IMR-90 (cell line): ENCODE measurements around the gene KLF7. TPM values are rescaled to one million over a fixed set of nuclear protein-coding genes. Genes with fewer than 3 reads are reported as not detected.

Source experiments
- ATAC-seq: fragments of 200-7000 bp; cut with Tn5 transposase; 2 replicates; pipeline ENCODE4 v1.9.1; 2020; ENCODE audit warnings: low read depth, mild to moderate bottlenecking, moderate library complexity
- BruUV-seq: library from RNA; stranded (reverse); fragments of 400-500 nt; replicated peaks from 2 replicates; lab custom pipeline; 2021; lab: Mats Ljungman, UMichigan
- CTCF ChIA-PET: fragments of 300-600 bp; formaldehyde crosslinking; extraction: SDS; loops from one replicate; lab custom pipeline; 2021; ENCODE audit warnings: antibody characterized with exemption; lab: Yijun Ruan, JAX
- POLR2A ChIA-PET: fragments of 300-600 bp; sonication (Branson Sonifier 250); formaldehyde crosslinking; loops from one replicate; lab custom pipeline; 2022; ENCODE audit warnings: antibody characterized with exemption; ENCODE audit not compliant: unreplicated experiment; lab: Charles Lee
- DNase-seq: peaks from one replicate; pipeline ENCODE4 v3.0.0; 2013
- H2AFZ ChIP-seq: replicated peaks from 2 replicates; pipeline ENCODE3; 2013; ENCODE audit warnings: low read length, mild to moderate bottlenecking; ENCODE audit not compliant: poor library complexity
- H2AK5ac ChIP-seq: 2 replicates; pipeline ENCODE4 v1.6.1; 2013; ENCODE audit warnings: low read depth, low read length, inconsistent platforms
- H2AK9ac ChIP-seq: replicated peaks from 2 replicates; pipeline ENCODE3; 2013; ENCODE audit warnings: mild to moderate bottlenecking, low read depth, low read length, moderate library complexity; ENCODE audit not compliant: poor library complexity
- H2BK120ac ChIP-seq: 2 replicates; pipeline ENCODE4 v1.6.1; 2013; ENCODE audit warnings: low read depth, low read length, inconsistent platforms
- H2BK15ac ChIP-seq: 3 replicates; pipeline ENCODE4 v1.6.1; 2013; ENCODE audit warnings: low read depth, low read length, inconsistent platforms
- H2BK20ac ChIP-seq: 2 replicates; pipeline ENCODE4 v1.6.1; 2013; ENCODE audit warnings: low read depth, mild to moderate bottlenecking, inconsistent platforms, low read length, moderate library complexity
- H2BK5ac ChIP-seq: 2 replicates; pipeline ENCODE4 v1.6.1; 2013; ENCODE audit warnings: mild to moderate bottlenecking, low read depth, low read length, inconsistent platforms; ENCODE audit not compliant: poor library complexity, severe bottlenecking
- H3K14ac ChIP-seq: replicated peaks from 2 replicates; pipeline ENCODE4 v1.6.1; 2013; ENCODE audit warnings: low read depth, low read length, inconsistent platforms
- H3K18ac ChIP-seq: 2 replicates; pipeline ENCODE4 v1.6.1; 2013; ENCODE audit warnings: low read depth, low read length, control low read depth
- H3K23ac ChIP-seq: 2 replicates; pipeline ENCODE4 v1.6.1; 2013; ENCODE audit warnings: low read depth, low read length, inconsistent platforms
- H3K27ac ChIP-seq: 2 replicates; pipeline ENCODE4 v1.5.1; 2013; ENCODE audit warnings: mild to moderate bottlenecking, control low read depth, low read length; ENCODE audit not compliant: insufficient read depth
- H3K27me3 ChIP-seq: 2 replicates; pipeline ENCODE4 v1.6.1; 2013; ENCODE audit warnings: low read length; ENCODE audit not compliant: control insufficient read depth, insufficient read depth
- H3K36me3 ChIP-seq: 2 replicates; pipeline ENCODE4 v1.6.1; 2013; ENCODE audit warnings: low read length, mixed read lengths; ENCODE audit not compliant: control insufficient read depth, insufficient read depth
- H3K4ac ChIP-seq: 2 replicates; pipeline ENCODE4 v1.6.1; 2013; ENCODE audit warnings: low read depth, low read length, inconsistent platforms
- H3K4me1 ChIP-seq: 2 replicates; pipeline ENCODE4 v1.6.1; 2013; ENCODE audit warnings: low read length, mixed read lengths; ENCODE audit not compliant: control insufficient read depth, insufficient read depth
- H3K4me2 ChIP-seq: 2 replicates; pipeline ENCODE4 v1.6.1; 2013; ENCODE audit warnings: low read depth, mild to moderate bottlenecking, control low read depth, low read length, moderate library complexity
- H3K4me3 ChIP-seq: 2 replicates; pipeline ENCODE4 v1.5.1; 2013; ENCODE audit warnings: low read depth, mild to moderate bottlenecking, control low read depth, low read length, moderate library complexity; ENCODE audit not compliant: insufficient read depth
- H3K56ac ChIP-seq: 2 replicates; pipeline ENCODE4 v1.6.1; 2013; ENCODE audit warnings: low read length, inconsistent platforms; ENCODE audit not compliant: insufficient read depth; ENCODE audit errors: extremely low read depth
- H3K79me1 ChIP-seq, 2 experiments: 2 replicates each; pipeline ENCODE4 v1.6.1; 2013; ENCODE audit warnings: low read length in 2 of 2, inconsistent platforms in 1 of 2, low read depth in 1 of 2
- H3K9ac ChIP-seq: 2 replicates; pipeline ENCODE4 v1.6.1; 2013; ENCODE audit warnings: low read depth, low read length, control low read depth
- H3K9me1 ChIP-seq: 2 replicates; pipeline ENCODE4 v1.6.1; 2013; ENCODE audit warnings: low read length, inconsistent platforms; ENCODE audit not compliant: insufficient read depth
- H3K9me3 ChIP-seq: 2 replicates; pipeline ENCODE4 v1.6.1; 2013; ENCODE audit warnings: low read length; ENCODE audit not compliant: control insufficient read depth, insufficient read depth
- H4K20me1 ChIP-seq: 2 replicates; pipeline ENCODE4 v1.6.1; 2013; ENCODE audit warnings: low read length, inconsistent platforms; ENCODE audit not compliant: insufficient read depth
- H4K5ac ChIP-seq: 2 replicates; pipeline ENCODE4 v1.6.1; 2013; ENCODE audit warnings: mild to moderate bottlenecking, low read depth, low read length, control low read depth
- H4K8ac ChIP-seq, 2 experiments: 2 replicates each; pipeline ENCODE4 v1.6.1; 2013; ENCODE audit warnings: low read depth in 2 of 2, low read length in 2 of 2, control low read depth in 1 of 2, inconsistent platforms in 1 of 2
- H4K91ac ChIP-seq: 2 replicates; pipeline ENCODE4 v1.6.1; 2013; ENCODE audit warnings: low read depth, low read length, inconsistent platforms; ENCODE audit not compliant: insufficient read depth
- CEBPB ChIP-seq: IDR thresholded peaks from 2 replicates; pipeline ENCODE4 v1.6.1; 2012; ENCODE audit warnings: low read depth, low read length, improper control_type of control experiment
- FOS ChIP-seq: fragments of 150-350 bp; IDR thresholded peaks from 2 replicates; pipeline ENCODE4 v1.6.1; 2016; ENCODE audit warnings: low read depth, low read length
- NFE2L2 ChIP-seq: fragments of 150-350 bp; IDR thresholded peaks from 2 replicates; pipeline ENCODE4 v1.6.1; 2016; ENCODE audit warnings: low read depth, mild to moderate bottlenecking, low read length
- POLR2A ChIP-seq: IDR thresholded peaks from 2 replicates; pipeline ENCODE4 v1.6.1; 2012; ENCODE audit warnings: mild to moderate bottlenecking, low read depth, low read length
- RAD21 ChIP-seq: IDR thresholded peaks from 2 replicates; pipeline ENCODE4 v1.6.1; 2012; ENCODE audit warnings: low read length, improper control_type of control experiment
- whole genome bisulfite sequencing, 2 experiments: methylation state at CpG; one replicate each; pipeline versions ENCODE4 v1.1.5 to v1.1.7; 2013; ENCODE audit warnings: missing lambda C conversion rate in 2 of 2; ENCODE audit not compliant: insufficient read length in 1 of 2; ENCODE audit errors: extremely low coverage in 2 of 2; 5-methylcytosine and 5-hydroxymethylcytosine counted together
- dilution Hi-C: fragments of 300-500 bp; cut with HindIII; formaldehyde crosslinking; loops from one replicate; pipeline ENCODE4 v1.14.3; 2018; ENCODE audit warnings: low sequenced_read_pairs; ENCODE audit not compliant: unreplicated experiment
- in situ Hi-C: fragments of 300-500 bp; cut with MboI; formaldehyde crosslinking; loops from 3 replicates; pipeline ENCODE4 v1.14.3; 2019; ENCODE audit warnings: low sequenced_read_pairs, inconsistent platforms, mixed read lengths
- intact Hi-C: fragments of 100-400 bp; cut with micrococcal nuclease; formaldehyde crosslinking; loops from 2 replicates; pipeline ENCODE4 v1.10.0; 2022
- polyA plus RNA-seq, 3 experiments: library from polyadenylated mRNA; depleted of rRNA; stranded (reverse); fragments of >200 nt; gene quantifications; 2 replicates each; pipeline ENCODE4 v1.2.3, GENCODE V29; 2012; ENCODE audit warnings: low replicate concordance in 1 of 3
- total RNA-seq: library from RNA; depleted of rRNA; stranded (reverse); fragments of >200 nt; gene quantifications from 2 replicates; pipeline ENCODE4 v1.2.3, GENCODE V29; 2012
- TF ChIP-seq, protein P1 (sequence below): conservative IDR thresholded peaks from 2 replicates; pipeline ENCODE4 v1.5.1; 2012; ENCODE audit warnings: mild to moderate bottlenecking, low read depth, low read length, improper control_type of control experiment

KLF7 gene
- total and polyA plus RNA-seq, 2 of the 4 experiments (the other 2 are of a cell fraction): 23.1 to 28.5 TPM

GRCh38 chr2:207173641-207174040 lies 7.9 kb upstream of the KLF7 start:
- peaks cover 0 to 4% of the 10 kb centered on the region in 2 experiments; a peak in 1 of 4 replicates for H3K79me1 ChIP-seq
- H2AFZ ChIP-seq: no peak overlapping the region
- no peak overlapping the region for H3K27ac ChIP-seq
- H3K23ac ChIP-seq: no peak overlapping the region
- H2BK15ac ChIP-seq: no peak overlapping the region
- no peak overlapping the region for H3K18ac ChIP-seq
- no CpG with 5 or more reads among the region's 1 CpG for WGBS, 2 experiments
- H2AK5ac ChIP-seq: no peak overlapping the region
- H3K9me3 ChIP-seq: no peaks in the 10 kb centered on the region
- H3K9me1 ChIP-seq: no peaks in the 10 kb centered on the region
- ChIA-PET CTCF (no interaction called here), POLR2A (no interaction called here)
- no peak overlapping the region for H3K14ac ChIP-seq
- H3K9ac ChIP-seq: no peak overlapping the region
- no peak overlapping the region for H3K4ac ChIP-seq
- ATAC-seq (no peak), DNase-seq (no peak)
- H3K4me2 ChIP-seq: no peak overlapping the region
- dilution Hi-C loops: no loop called here
- TF ChIP-seq, protein P1, sequence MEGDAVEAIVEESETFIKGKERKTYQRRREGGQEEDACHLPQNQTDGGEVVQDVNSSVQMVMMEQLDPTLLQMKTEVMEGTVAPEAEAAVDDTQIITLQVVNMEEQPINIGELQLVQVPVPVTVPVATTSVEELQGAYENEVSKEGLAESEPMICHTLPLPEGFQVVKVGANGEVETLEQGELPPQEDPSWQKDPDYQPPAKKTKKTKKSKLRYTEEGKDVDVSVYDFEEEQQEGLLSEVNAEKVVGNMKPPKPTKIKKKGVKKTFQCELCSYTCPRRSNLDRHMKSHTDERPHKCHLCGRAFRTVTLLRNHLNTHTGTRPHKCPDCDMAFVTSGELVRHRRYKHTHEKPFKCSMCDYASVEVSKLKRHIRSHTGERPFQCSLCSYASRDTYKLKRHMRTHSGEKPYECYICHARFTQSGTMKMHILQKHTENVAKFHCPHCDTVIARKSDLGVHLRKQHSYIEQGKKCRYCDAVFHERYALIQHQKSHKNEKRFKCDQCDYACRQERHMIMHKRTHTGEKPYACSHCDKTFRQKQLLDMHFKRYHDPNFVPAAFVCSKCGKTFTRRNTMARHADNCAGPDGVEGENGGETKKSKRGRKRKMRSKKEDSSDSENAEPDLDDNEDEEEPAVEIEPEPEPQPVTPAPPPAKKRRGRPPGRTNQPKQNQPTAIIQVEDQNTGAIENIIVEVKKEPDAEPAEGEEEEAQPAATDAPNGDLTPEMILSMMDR: no peak
- TF ChIP-seq POLR2A: no peak
- no peak for TF ChIP-seq RAD21
- no peak for TF ChIP-seq NFE2L2
- TF ChIP-seq FOS: no peak
- TF ChIP-seq CEBPB: no peak
- no TSS peak for BruUV-seq
- H2BK5ac ChIP-seq: no peak overlapping the region
- H2BK20ac ChIP-seq: no peak overlapping the region
- H2BK120ac ChIP-seq: no peak overlapping the region
- H3K56ac ChIP-seq: no peak overlapping the region
- H4K91ac ChIP-seq: no peak overlapping the region
- H3K27me3 ChIP-seq: no peaks in the 10 kb centered on the region
- no peak overlapping the region for H3K4me3 ChIP-seq
- H4K20me1 ChIP-seq: no peaks in the 10 kb centered on the region
- no peak overlapping the region for H4K5ac ChIP-seq
- intact Hi-C loops: no loop called here
- in situ Hi-C loops: loop anchor here (25.0 kb wide), 1 partner anchor 539 kb away; the partner anchor contains the start of gene CCNYL1
- no peaks in the 10 kb centered on the region for H3K4me1 ChIP-seq
- no peak overlapping the region for H4K8ac ChIP-seq
- H2AK9ac ChIP-seq: no peak overlapping the region
- H3K36me3 ChIP-seq: no peaks in the 10 kb centered on the region
